MCF 10A (cell line): ENCODE measurements around the gene TMEM253. TPM values are rescaled to one million over a fixed set of nuclear protein-coding genes. Genes with fewer than 3 reads are reported as not detected.

ENCODE experiments used
- BruUV-seq: library from RNA; stranded (reverse); fragments of 400-500 nt; replicated peaks from 2 replicates; lab custom pipeline; 2021; lab: Mats Ljungman, UMichigan
- CTCF ChIA-PET: fragments of 300-600 bp; sonication (Branson Sonifier 250); formaldehyde crosslinking; extraction: SDS; loops from one replicate; lab custom pipeline; 2021; ENCODE audit warnings: antibody characterized with exemption, inconsistent platforms; lab: Yijun Ruan, JAX
- POLR2A ChIA-PET: fragments of 300-600, 350-650 bp; sonication (Branson Sonifier 250); formaldehyde crosslinking; extraction: SDS; loops from one replicate; lab custom pipeline; 2020; ENCODE audit warnings: antibody characterized with exemption, inconsistent platforms; lab: Yijun Ruan, JAX
- DNase-seq: peaks from one replicate; pipeline ENCODE4 v3.0.0-alpha.2; 2018; ENCODE audit not compliant: unreplicated experiment
- H3K27ac Mint-ChIP-seq: one replicate; pipeline ENCODE4 v1.8.0; 2022; ENCODE audit warnings: mild to moderate bottlenecking, low read depth, mixed read lengths; ENCODE audit not compliant: unreplicated experiment
- H3K27me3 Mint-ChIP-seq: one replicate; pipeline ENCODE4 v1.8.0; 2022; ENCODE audit warnings: mixed read lengths; ENCODE audit not compliant: insufficient read depth, unreplicated experiment
- H3K36me3 Mint-ChIP-seq: one replicate; pipeline ENCODE4 v1.8.0; 2022; ENCODE audit warnings: mild to moderate bottlenecking, moderate library complexity, mixed read lengths; ENCODE audit not compliant: insufficient read depth, unreplicated experiment
- H3K4me1 Mint-ChIP-seq: one replicate; pipeline ENCODE4 v1.8.0; 2022; ENCODE audit warnings: mixed read lengths; ENCODE audit not compliant: insufficient read depth, unreplicated experiment
- H3K4me3 Mint-ChIP-seq: one replicate; pipeline ENCODE4 v1.8.0; 2022; ENCODE audit warnings: mild to moderate bottlenecking, moderate library complexity, mixed read lengths; ENCODE audit not compliant: unreplicated experiment
- H3K9me3 Mint-ChIP-seq: one replicate; pipeline ENCODE4 v1.8.0; 2022; ENCODE audit warnings: mixed read lengths; ENCODE audit not compliant: unreplicated experiment
- CTCF ChIP-seq: fragments of 200-600 bp; IDR thresholded peaks from one replicate; pipeline ENCODE4 v1.8.0; 2022; ENCODE audit warnings: antibody characterized with exemption, mild to moderate bottlenecking; ENCODE audit not compliant: unreplicated experiment
- intact Hi-C: fragments of 100-400 bp; cut with micrococcal nuclease; formaldehyde crosslinking; loops from 2 replicates; pipeline ENCODE4 v1.14.1; 2022
- total RNA-seq: library from RNA; stranded (reverse); gene quantifications from 2 replicates; pipeline ENCODE4 v1.2.3, GENCODE V29; 2022

Gene TMEM253
- total RNA-seq, 1 experiment from 2014 or later: 1.6 TPM

GRCh38 chr14:21072031-21072473 lies 28.8 kb upstream of the TMEM253 start:
- Mint-ChIP-seq H3K27ac (no peak overlapping the region), H3K9me3 (no peaks in the 10 kb centered on the region), H3K4me1 (peaks cover 26% of the 10 kb centered on the region), H3K36me3 (peaks cover 12% of the 10 kb centered on the region), H3K4me3 (peak overlapping the region; percentile 83), H3K27me3 (no peaks in the 10 kb centered on the region)
- peak; percentile 36 for DNase-seq
- intact Hi-C loops: no loop called here
- CTCF ChIA-PET: interaction anchor here (0.8 to 6.3 kb wide), 13 partner anchors 17 to 144 kb away, joined by 3 to 82 read pairs (median 5); no protein-coding TSS in a partner anchor
- TF ChIP-seq CTCF: no peak
- POLR2A ChIA-PET: interaction anchor here (0.5 to 3.7 kb wide), 6 partner anchors 10 to 486 kb away, joined by 3 to 38 read pairs (median 4); no protein-coding TSS in a partner anchor
- no TSS peak for BruUV-seq

DNA sequence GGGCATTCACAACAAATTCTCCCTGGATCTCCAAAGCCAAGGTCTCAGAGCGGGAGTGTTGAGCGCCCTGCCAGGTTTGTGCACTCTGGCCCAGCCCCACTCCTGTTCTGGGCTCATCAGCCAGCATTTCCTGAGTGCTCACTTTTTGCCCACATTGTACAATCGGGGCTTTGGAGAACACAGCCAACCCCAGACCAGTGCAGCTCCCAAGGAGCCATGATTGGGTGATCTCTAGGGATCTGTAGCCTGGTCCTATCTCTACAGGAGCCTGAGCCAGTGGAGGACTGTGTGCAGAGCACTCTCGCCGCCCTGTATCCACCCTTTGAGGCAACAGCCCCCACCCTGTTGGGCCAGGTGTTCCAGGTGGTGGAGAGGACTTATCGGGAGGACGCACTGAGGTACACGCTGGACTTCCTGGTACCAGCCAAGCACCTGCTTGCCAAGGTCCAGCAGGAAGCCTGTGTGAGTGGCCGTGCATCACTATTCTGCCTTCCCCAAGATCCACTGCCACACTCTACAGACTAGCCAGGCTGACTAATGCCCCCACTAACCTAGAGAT lies 28.0 kb upstream of the TMEM253 start:
- POLR2A ChIA-PET: interaction anchor here (0.6 to 3.7 kb wide), 5 partner anchors 11 to 87 kb away, joined by 3 to 38 read pairs (median 4); no protein-coding TSS in a partner anchor
- no TSS peak for BruUV-seq
- Mint-ChIP-seq H3K9me3 (no peaks in the 10 kb centered on the region), H3K27ac (no peak overlapping the region), H3K4me1 (peaks cover 26% of the 10 kb centered on the region), H3K27me3 (no peaks in the 10 kb centered on the region), H3K4me3 (no peak overlapping the region), H3K36me3 (peaks cover 12% of the 10 kb centered on the region)
- CTCF ChIA-PET: interaction anchor here (1.5 to 6.3 kb wide), 5 partner anchors 16 to 43 kb away, joined by 4 to 82 read pairs (median 28); no protein-coding TSS in a partner anchor
- no peak for TF ChIP-seq CTCF
- intact Hi-C loops: no loop called here
- no peak for DNase-seq

DNA sequence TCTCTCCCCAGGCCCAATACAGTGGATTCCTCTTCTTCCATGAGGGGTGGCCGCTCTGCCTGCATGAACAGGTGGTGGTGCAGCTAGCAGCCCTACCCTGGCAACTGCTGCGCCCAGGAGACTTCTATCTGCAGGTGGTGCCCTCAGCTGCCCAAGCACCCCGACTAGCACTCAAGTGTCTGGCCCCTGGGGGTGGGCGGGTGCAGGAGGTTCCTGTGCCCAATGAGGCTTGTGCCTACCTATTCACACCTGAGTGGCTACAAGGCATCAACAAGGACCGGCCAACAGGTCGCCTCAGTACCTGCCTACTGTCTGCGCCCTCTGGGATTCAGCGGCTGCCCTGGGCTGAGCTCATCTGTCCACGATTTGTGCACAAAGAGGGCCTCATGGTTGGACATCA lies 26.9 kb upstream of the TMEM253 start:
- Mint-ChIP-seq H3K4me1 (peaks cover 20% of the 10 kb centered on the region), H3K27me3 (no peaks in the 10 kb centered on the region), H3K36me3 (peaks cover 12% of the 10 kb centered on the region), H3K27ac (no peak overlapping the region), H3K4me3 (no peak overlapping the region), H3K9me3 (no peaks in the 10 kb centered on the region)
- CTCF ChIA-PET: interaction anchor here (1.3 to 6.3 kb wide), 3 partner anchors 20 to 31 kb away, joined by 3 to 82 read pairs (median 77); no protein-coding TSS in a partner anchor
- POLR2A ChIA-PET: no interaction called here
- DNase-seq: no peak
- TF ChIP-seq CTCF: no peak
- BruUV-seq: no TSS peak
- intact Hi-C loops: no loop called here

DNA sequence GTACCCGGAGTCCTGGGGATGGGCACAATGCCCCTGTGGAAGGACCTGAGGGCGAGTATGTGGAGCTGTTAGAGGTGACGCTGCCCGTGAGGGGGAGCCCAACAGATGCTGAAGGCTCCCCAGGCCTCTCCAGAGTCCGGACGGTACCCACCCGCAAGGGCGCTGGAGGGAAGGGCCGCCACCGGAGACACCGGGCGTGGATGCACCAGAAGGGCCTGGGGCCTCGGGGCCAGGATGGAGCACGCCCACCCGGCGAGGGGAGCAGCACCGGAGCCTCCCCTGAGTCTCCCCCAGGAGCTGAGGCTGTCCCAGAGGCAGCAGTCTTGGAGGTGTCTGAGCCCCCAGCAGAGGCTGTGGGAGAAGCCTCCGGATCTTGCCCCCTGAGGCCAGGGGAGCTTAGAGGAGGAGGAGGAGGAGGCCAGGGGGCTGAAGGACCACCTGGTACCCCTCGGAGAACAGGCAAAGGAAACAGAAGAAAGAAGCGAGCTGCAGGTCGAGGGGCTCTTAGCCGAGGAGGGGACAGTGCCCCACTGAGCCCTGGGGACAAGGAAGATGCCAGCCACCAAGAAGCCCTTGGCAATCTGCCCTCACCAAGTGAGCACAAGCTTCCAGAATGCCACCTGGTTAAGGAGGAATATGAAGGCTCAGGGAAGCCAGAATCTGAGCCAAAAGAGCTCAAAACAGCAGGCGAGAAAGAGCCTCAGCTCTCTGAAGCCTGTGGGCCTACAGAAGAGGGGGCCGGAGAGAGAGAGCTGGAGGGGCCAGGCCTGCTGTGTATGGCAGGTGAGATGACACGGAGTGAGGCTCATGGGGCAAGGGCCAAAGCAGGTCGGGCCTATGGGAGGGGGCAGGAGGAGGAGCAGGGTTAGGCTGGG lies 26.2 kb upstream of the TMEM253 start:
- Mint-ChIP-seq H3K4me1 (peaks cover 20% of the 10 kb centered on the region), H3K27me3 (no peaks in the 10 kb centered on the region), H3K36me3 (peaks cover 12% of the 10 kb centered on the region), H3K9me3 (no peaks in the 10 kb centered on the region), H3K27ac (no peak overlapping the region), H3K4me3 (no peak overlapping the region)
- DNase-seq: no peak
- BruUV-seq: no TSS peak
- POLR2A ChIA-PET: no interaction called here
- intact Hi-C loops: no loop called here
- no peak for TF ChIP-seq CTCF
- CTCF ChIA-PET: interaction anchor here (1.0 to 6.3 kb wide), 4 partner anchors 19 to 30 kb away, joined by 3 to 82 read pairs (median 40); no protein-coding TSS in a partner anchor
